GM19023 (cell line): Measurements from ENCODE around the gene KRT31.
"Not testable (repeated sequence)": the region's sequence is repeated elsewhere in the genome, so short reads cannot be mapped to it uniquely, and the experiment has no call there.

Experiments
- ATAC-seq: cut with Tn5 transposase; IDR thresholded peaks from one replicate; pipeline ENCODE4 v1.9.1; 2021; ENCODE audit warnings: mild to moderate bottlenecking, moderate library complexity; ENCODE audit not compliant: unreplicated experiment

Gene KRT31

GRCh38 chr17:41392278-41392677, 5.1 kb downstream of the KRT31 start:
- no peak for ATAC-seq

GRCh38 chr17:41391535-41391934, 5.9 kb downstream of the KRT31 start:
- no peak for ATAC-seq

- no peak for ATAC-seq
Observed at GRCh38 chr17:41390411-41390938, 6.9 kb downstream of the KRT31 start.

- ATAC-seq = no peak
Observed at GRCh38 chr17:41387670-41388069, 9.7 kb downstream of the KRT31 start.

- ATAC-seq = no peak
Observed at GRCh38 chr17:41386227-41386626, 11.2 kb downstream of the KRT31 start.

GRCh38 chr17:41383690-41384089, 13.7 kb downstream of the KRT31 start:
- no peak for ATAC-seq

GRCh38 chr17:41382394-41382793, 15.0 kb downstream of the KRT31 start:
- ATAC-seq = no peak

GRCh38 chr17:41381943-41382342, 15.5 kb downstream of the KRT31 start, which contains the start of gene KRT34:
KRT34 (minus strand) TSS chr17:41382306; CDS start chr17:41382246, 60 bp downstream.
- ATAC-seq = not testable (repeated sequence)

GRCh38 chr17:41380091-41380490, 17.3 kb downstream of the KRT31 start:
- not testable (repeated sequence) for ATAC-seq

GRCh38 chr17:41377546-41377945, 19.9 kb downstream of the KRT31 start:
- ATAC-seq = no peak

GRCh38 chr17:41369713-41370112, 27.7 kb downstream of the KRT31 start, which contains the start of gene KRT33B:
KRT33B (minus strand) TSS chr17:41369813; CDS start chr17:41369750, 63 bp downstream.
- no peak for ATAC-seq

- no peak for ATAC-seq
Observed at GRCh38 chr17:41369023-41369422, 28.4 kb downstream of the KRT31 start.

- no peak for ATAC-seq
Observed at GRCh38 chr17:41367426-41368075, 29.9 kb downstream of the KRT31 start.

- ATAC-seq = no peak
Observed at GRCh38 chr17:41366070-41366469, 31.3 kb downstream of the KRT31 start.

GRCh38 chr17:41363881-41364280, 33.5 kb downstream of the KRT31 start:
- no peak for ATAC-seq

- ATAC-seq = no peak
Observed at GRCh38 chr17:41360296-41360995, 37.0 kb downstream of the KRT31 start.

GRCh38 chr17:41354536-41354935, 42.9 kb downstream of the KRT31 start:
- no peak for ATAC-seq

- ATAC-seq = no peak
Observed at GRCh38 chr17:41352597-41353366, 44.6 kb downstream of the KRT31 start.

- no peak for ATAC-seq
Observed at GRCh38 chr17:41351177-41351576, 46.2 kb downstream of the KRT31 start.

GRCh38 chr17:41350381-41350878, 47.0 kb downstream of the KRT31 start, which contains the start of gene KRT33A:
KRT33A (minus strand) TSS chr17:41350828; CDS start chr17:41350767, 61 bp downstream.
- not testable (repeated sequence) for ATAC-seq
